AG09309 (cell line): Measurements from ENCODE around the gene PAK2.
"Not testable (repeated sequence)": the region's sequence is repeated elsewhere in the genome, so short reads cannot be mapped to it uniquely, and the experiment has no call there.

ENCODE experiments used
- DNase-seq: peaks from one replicate; pipeline ENCODE4 v3.0.0-alpha.2; 2010; ENCODE audit warnings: low read depth
- H3K4me3 ChIP-seq: 2 replicates; pipeline ENCODE4 v1.5.1; 2011; ENCODE audit warnings: mild to moderate bottlenecking, low read depth, low read length, moderate library complexity; ENCODE audit not compliant: control insufficient read depth
- CTCF ChIP-seq: IDR thresholded peaks from 2 replicates; pipeline ENCODE4 v1.5.1; 2011; ENCODE audit warnings: mild to moderate bottlenecking, low read depth, low read length, inconsistent platforms; ENCODE audit not compliant: insufficient read depth, control insufficient read depth; ENCODE audit errors: missing control alignments

The PAK2 gene

DNA sequence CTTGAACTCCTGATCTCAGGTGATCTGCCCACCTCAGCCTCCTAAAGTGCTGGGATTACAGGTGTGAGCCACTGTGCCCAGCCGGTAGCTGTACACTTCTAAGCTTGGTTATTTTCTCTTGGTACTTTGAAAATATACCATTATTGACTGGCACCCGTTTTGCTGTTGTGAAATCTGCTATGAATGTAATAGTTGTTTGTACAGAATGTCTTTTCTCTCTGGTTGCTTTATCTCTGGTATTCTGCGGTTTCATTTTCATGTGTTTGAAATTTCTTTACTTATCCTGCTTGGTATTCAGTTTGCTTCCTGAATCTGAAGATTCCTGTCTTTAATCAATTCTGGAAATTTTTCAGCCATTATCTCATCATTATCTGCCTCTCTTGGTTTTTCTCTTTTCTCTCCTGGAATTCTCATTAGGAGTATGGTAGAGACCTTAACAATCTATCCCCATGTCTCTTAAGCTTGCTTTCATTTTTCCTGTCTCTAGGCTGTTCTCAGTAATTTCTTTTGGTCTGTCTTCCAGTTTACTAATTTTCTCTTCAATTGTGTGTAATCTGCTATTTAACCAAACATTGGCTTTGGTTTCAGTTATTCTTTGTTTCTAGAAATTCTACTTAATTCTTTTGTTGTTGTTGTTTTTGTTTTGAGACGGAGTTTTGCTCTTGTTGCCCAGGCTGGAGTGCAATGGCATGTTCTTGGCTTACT is 2.8 kb upstream of the PAK2 start:
- DNase-seq = no peak
- no peak for TF ChIP-seq CTCF
- H3K4me3 ChIP-seq = no peak overlapping the region

- no peak overlapping the region for H3K4me3 ChIP-seq
- DNase-seq = no peak
- TF ChIP-seq CTCF = no peak
Observed at GRCh38 chr3:196737655-196738054, 2.0 kb upstream of the PAK2 start.

- H3K4me3 ChIP-seq = peak overlapping the region; percentile 72
- no peak for TF ChIP-seq CTCF
- DNase-seq = no peak
Observed at GRCh38 chr3:196740481-196741248, 1.0 kb downstream of the PAK2 start.

DNA sequence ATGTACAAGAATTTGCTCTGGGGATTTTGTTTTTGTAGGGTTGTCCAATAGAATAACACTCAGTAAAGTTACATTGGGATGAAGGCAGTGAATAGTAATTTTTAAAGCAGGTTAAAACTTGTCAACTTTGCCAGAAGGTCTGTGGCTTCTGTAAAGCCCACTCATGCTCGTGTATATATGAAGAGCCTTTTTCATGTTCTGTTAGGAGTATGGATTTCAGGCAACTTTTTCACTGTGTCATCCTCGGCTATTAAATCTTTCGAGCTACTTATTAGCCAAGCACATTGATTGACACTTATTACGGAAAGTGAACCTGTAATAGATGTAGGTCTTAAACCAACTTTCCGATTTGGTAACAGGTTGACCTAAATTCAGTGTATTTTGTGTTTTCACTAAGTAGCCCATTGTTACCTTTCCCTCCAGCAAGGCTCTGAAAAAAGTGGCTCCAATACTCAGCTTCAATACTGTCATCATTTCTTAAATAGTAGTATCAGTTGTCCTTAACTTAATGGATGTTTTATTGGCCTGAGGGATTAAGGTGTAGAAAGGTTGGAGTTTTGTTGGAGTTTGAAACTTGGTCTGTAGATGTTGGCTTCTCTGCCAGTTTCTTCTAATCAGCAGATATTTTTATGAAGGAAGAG is 1.7 kb downstream of the PAK2 start:
- peak overlapping the region; percentile 72 for H3K4me3 ChIP-seq
- no peak for TF ChIP-seq CTCF
- no peak for DNase-seq

- not testable (repeated sequence) for H3K4me3 ChIP-seq, DNase-seq
Observed at GRCh38 chr3:196743569-196743968, 3.9 kb downstream of the PAK2 start.

GRCh38 chr3:196749125-196749524 is 9.5 kb downstream of the PAK2 start:
- DNase-seq = no peak
- no peak overlapping the region for H3K4me3 ChIP-seq
- no peak for TF ChIP-seq CTCF

DNA sequence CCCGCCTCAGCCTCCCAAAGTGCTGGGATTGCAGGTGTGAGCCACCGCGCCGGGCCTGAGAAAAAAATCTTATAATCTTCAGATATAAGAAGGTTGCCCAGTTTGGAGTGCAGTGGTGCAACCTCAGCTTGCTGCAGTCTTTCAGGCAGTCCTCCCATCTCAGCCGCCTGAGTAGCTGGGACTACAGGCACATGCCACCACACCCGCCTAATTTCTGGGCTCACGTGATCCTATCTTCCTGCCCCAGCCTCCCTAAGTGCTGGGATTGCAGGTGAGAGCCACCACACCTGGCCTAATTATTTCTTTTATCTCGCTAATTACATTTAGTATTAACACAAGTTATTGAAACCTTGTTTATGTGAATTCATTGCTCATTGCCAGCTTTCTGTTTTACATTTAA is 13.5 kb downstream of the PAK2 start:
- no peak for TF ChIP-seq CTCF
- H3K4me3 ChIP-seq = no peak overlapping the region
- no peak for DNase-seq
